HG02588 (cell line): Measurements from ENCODE around the gene ZNF277.

Experiments
- ATAC-seq: cut with Tn5 transposase; IDR thresholded peaks from one replicate; pipeline ENCODE4 v1.9.1; 2021; ENCODE audit warnings: mild to moderate bottlenecking, moderate library complexity; ENCODE audit not compliant: unreplicated experiment

Gene ZNF277

GRCh38 chr7:112184455-112184854, 22.0 kb upstream of the ZNF277 start:
- no peak for ATAC-seq

GRCh38 chr7:112185005-112185834, 21.3 kb upstream of the ZNF277 start:
- ATAC-seq, result no peak

- ATAC-seq, result no peak
Observed at GRCh38 chr7:112186300-112186699, 20.2 kb upstream of the ZNF277 start.

GRCh38 chr7:112188257-112188656, 18.2 kb upstream of the ZNF277 start:
- ATAC-seq, result no peak

GRCh38 chr7:112189691-112190090, 16.8 kb upstream of the ZNF277 start:
- no peak for ATAC-seq

- ATAC-seq, result no peak
Observed at GRCh38 chr7:112190120-112190519, 16.4 kb upstream of the ZNF277 start.

GRCh38 chr7:112192236-112193154, 14.0 kb upstream of the ZNF277 start:
- ATAC-seq, result no peak

GRCh38 chr7:112193915-112194502, 12.5 kb upstream of the ZNF277 start:
- no peak for ATAC-seq

- ATAC-seq, result no peak
Observed at GRCh38 chr7:112195717-112196116, 10.8 kb upstream of the ZNF277 start.

GRCh38 chr7:112197322-112197721, 9.2 kb upstream of the ZNF277 start:
- no peak for ATAC-seq

- no peak for ATAC-seq
Observed at GRCh38 chr7:112199035-112199655, 7.3 kb upstream of the ZNF277 start.

GRCh38 chr7:112199672-112200071, 6.8 kb upstream of the ZNF277 start:
- no peak for ATAC-seq

GRCh38 chr7:112201411-112201810, 5.1 kb upstream of the ZNF277 start:
- no peak for ATAC-seq

GRCh38 chr7:112201839-112202238, 4.7 kb upstream of the ZNF277 start:
- no peak for ATAC-seq

- ATAC-seq, result no peak
Observed at GRCh38 chr7:112202816-112203215, 3.7 kb upstream of the ZNF277 start.

GRCh38 chr7:112203365-112203739, 3.1 kb upstream of the ZNF277 start:
- ATAC-seq, result no peak

- no peak for ATAC-seq
Observed at GRCh38 chr7:112204499-112205342, 1.8 kb upstream of the ZNF277 start.

- peak; percentile 5 for ATAC-seq
Observed at GRCh38 chr7:112205343-112206237, 905 bp upstream of the ZNF277 start.

- ATAC-seq, result no peak
Observed at GRCh38 chr7:112206991-112207592, 597 bp downstream of the ZNF277 start.
